NCI-H524 (cell line): ENCODE results near the gene IL6.
A peak's percentile ranks its signal among the peaks of the same experiment; 100 is the strongest.
"Not testable (repeated sequence)": the region's sequence is repeated elsewhere in the genome, so short reads cannot be mapped to it uniquely, and the experiment has no call there.

ENCODE experiments used
- DNase-seq, 2 experiments: peaks; one replicate each; lab custom pipeline; 2025; lab: John Stamatoyannopoulos, UW

IL6 gene

GRCh38 chr7:22703978-22704610, 22.9 kb upstream of the IL6 start:
- DNase-seq = not testable (repeated sequence)

DNA sequence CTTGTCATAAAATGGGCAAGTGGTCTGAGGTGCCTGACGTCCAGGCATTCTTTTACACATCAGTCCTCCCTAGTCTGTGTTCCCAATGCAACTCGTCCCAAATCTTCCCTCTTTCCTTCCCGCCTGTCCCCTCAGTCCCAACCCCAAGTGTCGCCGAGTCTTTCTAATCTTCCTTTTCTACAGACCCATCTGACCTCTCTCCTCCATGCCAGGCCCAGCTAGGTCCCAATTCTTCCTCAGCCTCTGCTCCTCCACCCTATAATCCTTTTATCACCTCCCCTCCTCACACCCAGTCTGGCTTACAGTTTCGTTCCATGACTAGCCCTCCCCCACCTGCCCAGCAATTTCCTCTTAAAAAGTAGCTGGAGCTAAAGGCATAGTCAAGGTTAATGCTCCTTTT, 22.3 kb upstream of the IL6 start:
- not testable (repeated sequence) for DNase-seq

DNA sequence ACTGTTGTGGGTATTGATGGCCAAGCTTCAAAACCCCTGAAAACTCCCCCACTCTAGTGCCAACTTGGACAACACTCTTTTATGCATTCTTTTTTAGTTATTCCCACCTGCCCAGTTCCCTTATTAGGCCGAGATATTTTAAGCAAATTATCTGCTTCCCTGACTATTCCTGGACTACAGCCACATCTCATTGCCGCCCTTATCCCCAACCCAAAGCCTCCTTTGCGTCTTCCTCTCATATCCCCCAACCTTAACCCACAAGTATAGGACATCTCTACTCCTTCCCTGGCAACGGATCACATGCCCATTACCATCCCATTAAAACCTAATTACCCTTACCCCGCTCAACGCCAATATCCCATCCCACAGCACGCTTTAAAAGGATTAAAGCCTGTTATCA, 21.1 kb upstream of the IL6 start:
- not testable (repeated sequence) for DNase-seq

GRCh38 chr7:22707026-22707691, 19.8 kb upstream of the IL6 start:
- not testable (repeated sequence) for DNase-seq

- not testable (repeated sequence) for DNase-seq
Measured at GRCh38 chr7:22708214-22708613, 18.8 kb upstream of the IL6 start.

- DNase-seq = not testable (repeated sequence)
Measured at GRCh38 chr7:22708677-22709061, 18.3 kb upstream of the IL6 start.

DNA sequence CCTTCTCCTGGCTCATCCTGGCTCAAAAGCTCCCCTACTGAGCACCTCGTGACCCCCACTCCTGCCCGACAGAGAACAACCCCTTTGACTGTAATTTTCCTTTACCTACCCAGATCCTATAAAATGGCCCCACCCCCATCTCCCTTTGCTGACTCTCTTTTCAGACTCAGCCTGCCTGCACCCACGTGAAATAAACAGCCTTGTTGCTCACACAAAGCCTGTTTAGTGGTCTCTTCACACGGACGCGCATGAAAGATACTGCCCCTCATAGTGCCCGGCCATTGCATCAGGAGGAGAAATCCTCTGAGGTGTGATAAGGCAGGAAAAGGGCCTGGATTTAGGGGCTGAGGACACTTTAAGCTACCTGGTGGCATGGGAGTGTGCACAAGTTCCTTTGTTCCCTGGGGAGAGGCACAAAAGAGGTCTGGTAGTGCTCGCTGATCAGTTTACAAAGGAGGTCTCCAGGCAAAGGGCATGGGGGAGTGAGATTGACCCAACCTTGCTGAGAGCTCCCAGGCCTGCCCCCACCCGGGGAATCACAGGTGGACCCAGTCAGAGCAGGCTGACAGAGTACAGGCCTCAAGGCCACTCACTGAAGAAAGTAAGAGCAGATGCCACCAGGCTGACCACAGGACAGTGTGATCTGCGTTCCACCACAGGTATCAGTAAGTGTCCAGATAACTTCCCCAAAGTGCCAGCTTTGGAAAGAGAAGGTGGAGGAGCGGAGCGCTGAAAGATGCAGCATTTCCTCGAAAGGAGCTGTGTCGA, 17.8 kb upstream of the IL6 start:
- not testable (repeated sequence) for DNase-seq

GRCh38 chr7:22709857-22710256, 17.1 kb upstream of the IL6 start:
- DNase-seq = no peak

DNA sequence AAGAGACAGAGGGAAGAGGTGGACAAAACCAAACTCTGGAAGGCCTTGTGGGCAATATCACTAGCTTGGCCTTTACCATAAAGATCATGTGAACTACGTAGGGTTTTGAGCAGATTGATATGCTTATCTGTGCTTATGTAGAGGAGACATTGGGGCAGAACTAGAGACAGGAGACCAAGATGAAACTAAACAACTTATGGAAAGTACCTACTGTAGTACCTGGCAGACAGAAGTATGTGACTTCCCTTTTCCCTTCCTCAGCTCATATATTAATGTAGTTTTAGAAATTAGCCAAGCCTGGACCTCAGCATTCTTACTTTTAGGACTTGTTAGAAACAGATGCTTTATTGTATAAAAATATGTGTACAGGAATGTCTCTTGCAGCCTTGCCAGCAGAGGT, 14.0 kb upstream of the IL6 start:
- no peak for DNase-seq

DNA sequence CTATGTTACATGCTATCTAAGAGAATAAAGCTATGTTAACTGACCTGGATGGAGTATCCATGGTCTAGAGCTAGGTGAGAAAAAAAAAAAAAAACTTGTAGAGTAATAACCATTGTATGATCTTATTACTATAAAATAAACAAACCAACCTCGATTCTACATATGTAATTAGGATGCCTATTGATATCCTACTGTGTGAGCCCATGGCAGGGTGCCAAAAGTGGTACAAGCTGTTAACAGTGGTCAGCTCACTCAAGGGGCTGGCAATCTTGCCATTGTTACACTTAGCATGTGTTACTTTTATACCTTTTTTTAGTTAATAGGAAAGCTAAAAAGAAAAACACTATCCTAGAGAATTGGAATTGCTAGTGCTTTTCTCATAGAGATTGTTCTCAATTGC, 13.5 kb upstream of the IL6 start:
- DNase-seq = no peak

- DNase-seq = no peak
Measured at GRCh38 chr7:22715969-22716368, 11.0 kb upstream of the IL6 start.

GRCh38 chr7:22717760-22718159, 9.2 kb upstream of the IL6 start:
- no peak for DNase-seq

DNA sequence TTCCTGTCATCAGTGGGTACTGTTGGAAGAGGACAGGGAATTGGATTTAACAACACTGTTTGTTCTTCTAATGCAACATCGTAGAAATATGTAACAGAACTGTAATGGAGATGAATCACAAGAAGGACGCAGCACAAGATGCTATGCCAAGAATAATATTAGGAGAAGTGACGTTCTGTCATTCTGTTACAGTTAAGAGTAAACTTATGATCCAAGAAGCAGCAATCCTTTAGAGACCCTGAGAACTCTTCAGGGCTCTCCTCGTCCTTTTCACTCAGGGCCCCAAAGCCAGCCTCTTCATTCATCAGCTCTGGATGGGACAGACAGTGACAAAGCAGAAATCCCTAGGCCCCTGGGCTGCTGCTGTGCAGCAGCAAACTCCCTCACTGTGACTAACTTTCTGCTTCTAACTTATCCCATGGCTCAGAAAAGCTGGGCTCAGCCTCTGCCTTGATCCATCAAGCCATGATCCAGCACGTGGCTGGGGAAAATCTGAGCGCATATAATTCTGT, 8.7 kb upstream of the IL6 start:
- DNase-seq = no peak

GRCh38 chr7:22718911-22719420, 8.0 kb upstream of the IL6 start:
- no peak for DNase-seq

DNA sequence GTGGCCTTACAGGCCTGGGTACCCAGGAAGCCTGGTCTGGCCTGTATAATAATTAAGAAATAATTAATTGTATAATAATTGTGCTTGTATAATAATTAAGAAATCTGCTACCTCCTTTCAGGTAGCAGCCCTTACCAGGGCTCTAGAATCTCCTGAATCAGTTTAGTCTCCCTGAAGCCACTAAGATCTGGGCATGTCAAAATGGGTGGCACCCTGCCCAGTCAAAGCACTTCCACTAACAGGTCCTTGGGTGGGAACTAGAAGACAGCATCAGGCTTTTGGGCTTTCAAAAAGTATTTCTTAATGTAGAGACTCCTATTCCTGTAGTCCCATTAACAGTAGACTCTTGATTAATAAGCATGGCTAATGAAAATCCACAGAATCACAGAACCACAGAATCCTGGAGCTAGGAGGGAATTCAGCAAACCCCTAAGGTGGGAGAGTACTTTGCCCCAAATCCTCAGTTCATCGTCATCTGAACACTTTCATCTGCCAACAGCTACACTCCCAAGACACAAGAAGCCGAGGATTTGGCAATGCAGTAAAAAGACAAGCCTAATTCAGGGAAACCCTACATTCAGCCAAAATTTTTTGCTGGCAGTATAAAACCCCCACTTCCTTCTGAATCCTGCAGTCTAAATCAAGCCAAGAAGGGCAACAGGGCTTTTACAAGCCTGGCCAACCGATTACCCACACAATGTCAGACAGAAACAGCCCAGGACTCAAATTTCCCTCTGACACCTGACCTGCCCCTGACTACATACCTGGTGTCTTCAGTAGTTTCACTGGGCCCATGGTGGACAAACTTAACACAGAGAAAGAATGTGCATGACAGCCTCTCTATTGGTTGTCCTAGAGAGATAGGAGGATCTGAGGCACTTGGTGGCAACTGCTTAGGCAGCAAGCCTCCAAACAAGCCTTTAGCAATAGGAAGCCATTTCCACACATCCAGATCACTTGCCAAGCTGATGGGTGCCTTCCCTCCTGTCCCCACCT, 5.9 kb upstream of the IL6 start:
- DNase-seq = no peak

GRCh38 chr7:22722536-22723180, 4.3 kb upstream of the IL6 start:
- no peak for DNase-seq

GRCh38 chr7:22723181-22723601, 3.8 kb upstream of the IL6 start:
- no peak for DNase-seq

DNA sequence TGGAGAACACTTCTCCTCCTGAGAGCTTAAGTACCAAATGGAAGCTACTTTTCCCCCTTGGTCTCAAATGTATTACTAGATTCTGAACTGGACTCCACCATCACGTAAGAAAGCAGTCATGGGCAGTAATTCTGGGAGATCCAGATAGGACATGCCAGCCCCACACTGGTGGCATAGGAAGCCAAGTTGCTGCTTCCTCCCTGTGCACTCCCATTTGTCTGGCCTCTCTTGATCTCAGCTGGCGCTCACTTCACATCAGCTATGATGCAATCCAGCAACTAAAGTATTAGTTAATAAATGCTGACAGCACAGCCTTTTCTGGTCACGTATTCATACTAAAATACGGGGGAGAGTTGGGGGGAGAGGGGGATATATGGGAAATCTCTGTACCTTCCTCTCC, 3.4 kb upstream of the IL6 start:
- no peak for DNase-seq

DNA sequence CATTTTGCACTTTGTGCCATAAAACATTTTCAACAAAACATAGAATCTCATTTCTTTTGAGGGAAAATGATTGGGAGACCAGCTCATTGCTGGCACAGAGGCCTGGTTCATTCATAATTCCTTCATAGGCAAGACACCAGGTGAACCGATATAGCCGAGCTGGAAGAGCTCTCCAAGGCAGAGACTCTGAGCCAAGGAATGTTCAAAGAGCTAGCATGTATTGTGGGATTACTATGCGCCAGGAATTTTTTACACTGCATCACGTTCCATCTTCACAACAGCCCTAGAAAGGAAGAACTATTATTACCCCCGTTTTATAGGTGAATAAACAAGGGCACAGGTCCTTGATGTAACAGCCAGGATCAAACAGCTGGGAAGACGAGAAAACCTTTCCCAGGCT, 2.1 kb upstream of the IL6 start:
- DNase-seq = no peak

- DNase-seq = peak in 1 of 2 experiments; percentile 31
Measured at GRCh38 chr7:22725585-22725984, 1.4 kb upstream of the IL6 start.

- DNase-seq = peak; percentile 68 to 80
Measured at GRCh38 chr7:22726345-22726906, 574 bp upstream of the IL6 start.
